Gastrocnemius medialis (tissue), 4 donors: ENCODE data around the gene AKAP12. TPM values are rescaled to one million over a fixed set of nuclear protein-coding genes. Genes with fewer than 3 reads are reported as not detected.

Experiments
- ATAC-seq, 2 donors: fragments of 150-250 bp; one replicate each; pipeline ENCODE4 v1.9.1; 2016
- DNase-seq, 2 donors: peaks; one replicate each; pipeline ENCODE4 v3.0.0-alpha.2; 2019
- H3K27ac ChIP-seq, 4 donors: fragments of 200-600 bp; sonication (generic); 1 replicate in 1 of 4; 2 replicates in 3 of 4; pipeline ENCODE4 v1.5.1; 2016 to 2018; ENCODE audit warnings: mild to moderate bottlenecking in 2 of 4, moderate library complexity in 1 of 4
- H3K27me3 ChIP-seq, 3 donors: fragments of 200-600 bp; sonication (generic) in 2 of 3; 1 replicate in 1 of 3; 2 replicates in 2 of 3; pipeline versions ENCODE4 v1.5.1 to v1.6.0; 2016 to 2019; ENCODE audit warnings: mild to moderate bottlenecking in 1 of 3, moderate library complexity in 1 of 3
- H3K36me3 ChIP-seq, 2 donors: fragments of 200-600 bp; sonication (generic) in 1 of 2; one replicate each; pipeline ENCODE4 v1.5.1; 2017 to 2018
- H3K4me1 ChIP-seq, 2 donors: fragments of 200-600 bp; sonication (generic) in 1 of 2; one replicate each; pipeline ENCODE4 v1.5.1; 2016 to 2017; ENCODE audit warnings: mild to moderate bottlenecking in 2 of 2
- H3K4me3 ChIP-seq, 4 donors: fragments of 200-600 bp; sonication (generic) in 3 of 4; 1 replicate in 1 of 4; 2 replicates in 3 of 4; pipeline ENCODE4 v1.5.1; 2016 to 2019; ENCODE audit warnings: mild to moderate bottlenecking in 2 of 4
- H3K9me3 ChIP-seq, 3 donors: fragments of 200-600 bp; sonication (generic) in 2 of 3; 1 replicate in 1 of 3; 2 replicates in 2 of 3; pipeline ENCODE4 v1.5.1; 2016 to 2019
- CTCF ChIP-seq, 5 experiments: fragments of 450-650 bp in 3 of 5; fragments of 200-600 bp in 2 of 5; sonication (generic) in 2 of 5; IDR thresholded peaks in 4 of 5; conservative IDR thresholded peaks in 1 of 5; 1 replicate in 4 of 5; 2 replicates in 1 of 5; pipeline ENCODE4 v1.5.1; 2016 to 2019; ENCODE audit warnings: antibody characterized with exemption in 5 of 5, mild to moderate bottlenecking in 3 of 5, moderate library complexity in 3 of 5
- POLR2A ChIP-seq, 2 donors: fragments of 450-650 bp; IDR thresholded peaks; one replicate each; pipeline ENCODE4 v1.6.1; 2017; ENCODE audit warnings: antibody characterized with exemption in 2 of 2, mild to moderate bottlenecking in 2 of 2, moderate library complexity in 2 of 2
- in situ Hi-C, 4 donors: fragments of 200-750 bp; cut with MboI; loops; one replicate each; pipeline versions ENCODE4 v1.15.0 to v1.8.0; 2017; ENCODE audit warnings: low sequenced_read_pairs in 4 of 4
- intact Hi-C: fragments of 100-400 bp; cut with DNase I; formaldehyde crosslinking; loops from one replicate; pipeline ENCODE4 v1.15.1; 2023; ENCODE audit warnings: low total_unique reads
- total RNA-seq, 4 donors: library from RNA; depleted of rRNA; stranded (reverse); fragments of >200 nt; gene quantifications; one replicate each; pipeline versions ENCODE4 v1.1.0 to v1.2.3, GENCODE V29; 2016

The AKAP12 gene
- total RNA-seq, 4 donors from 2014 or later: 6.4 to 17.3 (median 9.8) TPM

- H3K27ac ChIP-seq: no peak overlapping the region
- H3K4me1 ChIP-seq: no peaks in the 10 kb centered on the region
- intact Hi-C loops (no loop called here), in situ Hi-C loops (no loop called here)
- H3K9me3 ChIP-seq: no peaks in the 10 kb centered on the region
- no peak for TF ChIP-seq POLR2A (IDR thresholded peaks at IDR 0.05)
- TF ChIP-seq CTCF (IDR thresholded peaks at IDR 0.05 in 4 of 5, conservative IDR thresholded peaks at IDR 0.05 in 1 of 5): no peak
- no peaks in the 10 kb centered on the region for H3K27me3 ChIP-seq
- ATAC-seq: no peak
- no peak for DNase-seq
- no peak overlapping the region for H3K4me3 ChIP-seq
- H3K36me3 ChIP-seq: no peaks in the 10 kb centered on the region
Observed at GRCh38 chr6:151225919-151226318, 13.8 kb upstream of the AKAP12 start.

GRCh38 chr6:151228788-151229400, 10.9 kb upstream of the AKAP12 start:
- in situ Hi-C loops (no loop called here), intact Hi-C loops (no loop called here)
- no peaks in the 10 kb centered on the region for H3K36me3 ChIP-seq
- no peak overlapping the region for H3K4me3 ChIP-seq
- no peak for TF ChIP-seq POLR2A (IDR thresholded peaks at IDR 0.05)
- no peak for DNase-seq
- no peaks in the 10 kb centered on the region for H3K9me3 ChIP-seq
- H3K4me1 ChIP-seq: no peaks in the 10 kb centered on the region
- H3K27me3 ChIP-seq: no peaks in the 10 kb centered on the region
- ATAC-seq: no peak
- H3K27ac ChIP-seq: no peak overlapping the region

GRCh38 chr6:151229401-151230276, 10.1 kb upstream of the AKAP12 start:
- Histone ChIP-seq H3K36me3 (no peaks in the 10 kb centered on the region), H3K27ac (no peak overlapping the region), H3K4me1 (no peaks in the 10 kb centered on the region), H3K9me3 (no peaks in the 10 kb centered on the region), H3K4me3 (no peak overlapping the region), H3K27me3 (no peaks in the 10 kb centered on the region)
- no peak for DNase-seq
- intact Hi-C loops (no loop called here), in situ Hi-C loops (no loop called here)
- no peak for ATAC-seq
- TF ChIP-seq POLR2A (IDR thresholded peaks at IDR 0.05): no peak
- TF ChIP-seq CTCF (IDR thresholded peaks at IDR 0.05 in 4 of 5, conservative IDR thresholded peaks at IDR 0.05 in 1 of 5): no peak

- ATAC-seq (no peak), DNase-seq (no peak)
- Histone ChIP-seq H3K36me3 (no peaks in the 10 kb centered on the region), H3K27me3 (no peaks in the 10 kb centered on the region), H3K4me3 (no peak overlapping the region), H3K4me1 (no peaks in the 10 kb centered on the region), H3K9me3 (no peaks in the 10 kb centered on the region), H3K27ac (no peak overlapping the region)
- intact Hi-C loops: no loop called here
- TF ChIP-seq CTCF (IDR thresholded peaks at IDR 0.05 in 4 of 5, conservative IDR thresholded peaks at IDR 0.05 in 1 of 5) (no peak), POLR2A (IDR thresholded peaks at IDR 0.05) (no peak)
- in situ Hi-C loops: no loop called here
Observed at GRCh38 chr6:151230277-151230577, 9.5 kb upstream of the AKAP12 start.

GRCh38 chr6:151232899-151233298, 6.9 kb upstream of the AKAP12 start:
- TF ChIP-seq POLR2A (IDR thresholded peaks at IDR 0.05): no peak
- no peak for TF ChIP-seq CTCF (IDR thresholded peaks at IDR 0.05 in 4 of 5, conservative IDR thresholded peaks at IDR 0.05 in 1 of 5)
- Histone ChIP-seq H3K4me1 (no peaks in the 10 kb centered on the region), H3K4me3 (no peak overlapping the region), H3K27me3 (no peaks in the 10 kb centered on the region), H3K36me3 (no peaks in the 10 kb centered on the region), H3K27ac (no peak overlapping the region), H3K9me3 (no peaks in the 10 kb centered on the region)
- in situ Hi-C loops: no loop called here
- no peak for DNase-seq
- intact Hi-C loops: no loop called here
- no peak for ATAC-seq
